ENCODE measurements around the gene SLC38A10. TPM values are rescaled to one million over a fixed set of nuclear protein-coding genes. Genes with fewer than 3 reads are reported as not detected.
A peak's percentile ranks its signal among the peaks of the same experiment; 100 is the strongest.

SLC38A10 gene
- total and polyA plus RNA-seq, 2 of the 13 experiments (the other 11 are each of a cell fraction or from before 2014, with no cell fraction given): 23.4 to 55.8 TPM

- TF ChIP-seq ZNF484 (CRISPR knock-in tag; IDR thresholded peaks at IDR 0.05; ENCODE audit: borderline replicate concordance, low read depth) (0 out of 2 replicates have a peak, but pooled peaks have one; percentile 40), SOX13 (IDR thresholded peaks at IDR 0.05) (no peak), SOX13 (CRISPR knock-in tag; conservative IDR thresholded peaks at IDR 0.05 in 1 of 2, IDR thresholded peaks at IDR 0.05 in 1 of 2) (peak in 1 of 2 experiments; percentile 3; a peak in 1 of 4 replicates), ZNF615 (CRISPR knock-in tag; IDR thresholded peaks at IDR 0.05; ENCODE audit: borderline replicate concordance) (no peak), AHR (CRISPR knock-in tag; IDR thresholded peaks at IDR 0.05) (no peak), KLF9 (CRISPR knock-in tag; IDR thresholded peaks at IDR 0.05; ENCODE audit: low read depth) (no peak), MBNL3 (CRISPR knock-in tag; conservative IDR thresholded peaks at IDR 0.05) (no peak), ZNF432 (CRISPR knock-in tag; IDR thresholded peaks at IDR 0.05; ENCODE audit: borderline replicate concordance) (no peak), ZBED4 (CRISPR knock-in tag; IDR thresholded peaks at IDR 0.05; ENCODE audit: borderline replicate concordance) (no peak), KLF6 (CRISPR knock-in tag; IDR thresholded peaks at IDR 0.05) (no peak), RARG (CRISPR knock-in tag; IDR thresholded peaks at IDR 0.05; ENCODE audit: low read depth) (no peak), NFYC (CRISPR knock-in tag; IDR thresholded peaks at IDR 0.05) (no peak), ZNF550 (CRISPR knock-in tag; IDR thresholded peaks at IDR 0.05; ENCODE audit: borderline replicate concordance) (no peak), ZNF598 (CRISPR knock-in tag; IDR thresholded peaks at IDR 0.05; ENCODE audit: borderline replicate concordance) (no peak)
- TF ChIP-seq, protein P1, sequence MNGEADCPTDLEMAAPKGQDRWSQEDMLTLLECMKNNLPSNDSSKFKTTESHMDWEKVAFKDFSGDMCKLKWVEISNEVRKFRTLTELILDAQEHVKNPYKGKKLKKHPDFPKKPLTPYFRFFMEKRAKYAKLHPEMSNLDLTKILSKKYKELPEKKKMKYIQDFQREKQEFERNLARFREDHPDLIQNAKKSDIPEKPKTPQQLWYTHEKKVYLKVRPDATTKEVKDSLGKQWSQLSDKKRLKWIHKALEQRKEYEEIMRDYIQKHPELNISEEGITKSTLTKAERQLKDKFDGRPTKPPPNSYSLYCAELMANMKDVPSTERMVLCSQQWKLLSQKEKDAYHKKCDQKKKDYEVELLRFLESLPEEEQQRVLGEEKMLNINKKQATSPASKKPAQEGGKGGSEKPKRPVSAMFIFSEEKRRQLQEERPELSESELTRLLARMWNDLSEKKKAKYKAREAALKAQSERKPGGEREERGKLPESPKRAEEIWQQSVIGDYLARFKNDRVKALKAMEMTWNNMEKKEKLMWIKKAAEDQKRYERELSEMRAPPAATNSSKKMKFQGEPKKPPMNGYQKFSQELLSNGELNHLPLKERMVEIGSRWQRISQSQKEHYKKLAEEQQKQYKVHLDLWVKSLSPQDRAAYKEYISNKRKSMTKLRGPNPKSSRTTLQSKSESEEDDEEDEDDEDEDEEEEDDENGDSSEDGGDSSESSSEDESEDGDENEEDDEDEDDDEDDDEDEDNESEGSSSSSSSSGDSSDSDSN (CRISPR knock-in tag; IDR thresholded peaks at IDR 0.05): no peak
- TF ChIP-seq, protein P2, sequence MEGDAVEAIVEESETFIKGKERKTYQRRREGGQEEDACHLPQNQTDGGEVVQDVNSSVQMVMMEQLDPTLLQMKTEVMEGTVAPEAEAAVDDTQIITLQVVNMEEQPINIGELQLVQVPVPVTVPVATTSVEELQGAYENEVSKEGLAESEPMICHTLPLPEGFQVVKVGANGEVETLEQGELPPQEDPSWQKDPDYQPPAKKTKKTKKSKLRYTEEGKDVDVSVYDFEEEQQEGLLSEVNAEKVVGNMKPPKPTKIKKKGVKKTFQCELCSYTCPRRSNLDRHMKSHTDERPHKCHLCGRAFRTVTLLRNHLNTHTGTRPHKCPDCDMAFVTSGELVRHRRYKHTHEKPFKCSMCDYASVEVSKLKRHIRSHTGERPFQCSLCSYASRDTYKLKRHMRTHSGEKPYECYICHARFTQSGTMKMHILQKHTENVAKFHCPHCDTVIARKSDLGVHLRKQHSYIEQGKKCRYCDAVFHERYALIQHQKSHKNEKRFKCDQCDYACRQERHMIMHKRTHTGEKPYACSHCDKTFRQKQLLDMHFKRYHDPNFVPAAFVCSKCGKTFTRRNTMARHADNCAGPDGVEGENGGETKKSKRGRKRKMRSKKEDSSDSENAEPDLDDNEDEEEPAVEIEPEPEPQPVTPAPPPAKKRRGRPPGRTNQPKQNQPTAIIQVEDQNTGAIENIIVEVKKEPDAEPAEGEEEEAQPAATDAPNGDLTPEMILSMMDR (CRISPR knock-in tag; IDR thresholded peaks at IDR 0.05): no peak
- TF ChIP-seq, protein P3, sequence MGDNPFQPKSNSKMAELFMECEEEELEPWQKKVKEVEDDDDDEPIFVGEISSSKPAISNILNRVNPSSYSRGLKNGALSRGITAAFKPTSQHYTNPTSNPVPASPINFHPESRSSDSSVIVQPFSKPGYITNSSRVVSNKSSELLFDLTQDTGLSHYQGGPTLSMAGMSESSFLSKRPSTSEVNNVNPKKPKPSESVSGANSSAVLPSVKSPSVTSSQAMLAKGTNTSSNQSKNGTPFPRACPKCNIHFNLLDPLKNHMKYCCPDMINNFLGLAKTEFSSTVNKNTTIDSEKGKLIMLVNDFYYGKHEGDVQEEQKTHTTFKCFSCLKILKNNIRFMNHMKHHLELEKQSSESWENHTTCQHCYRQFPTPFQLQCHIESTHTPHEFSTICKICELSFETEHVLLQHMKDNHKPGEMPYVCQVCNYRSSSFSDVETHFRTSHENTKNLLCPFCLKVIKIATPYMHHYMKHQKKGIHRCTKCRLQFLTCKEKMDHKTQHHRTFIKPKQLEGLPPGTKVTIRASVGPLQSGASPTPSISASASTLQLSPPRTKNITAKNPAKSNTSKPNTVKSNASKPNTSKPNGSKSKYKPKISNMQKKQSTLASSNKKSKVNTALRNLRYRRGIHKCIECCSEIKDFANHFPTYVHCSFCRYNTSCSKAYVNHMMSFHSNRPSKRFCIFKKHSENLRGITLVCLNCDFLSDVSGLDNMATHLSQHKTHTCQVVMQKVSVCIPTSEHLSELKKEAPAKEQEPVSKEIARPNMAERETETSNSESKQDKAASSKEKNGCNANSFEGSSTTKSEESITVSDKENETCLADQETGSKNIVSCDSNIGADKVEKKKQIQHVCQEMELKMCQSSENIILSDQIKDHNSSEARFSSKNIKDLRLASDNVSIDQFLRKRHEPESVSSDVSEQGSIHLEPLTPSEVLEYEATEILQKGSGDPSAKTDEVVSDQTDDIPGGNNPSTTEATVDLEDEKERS (CRISPR knock-in tag; IDR thresholded peaks at IDR 0.05): no peak
Observed at GRCh38 chr17:81245024-81245664, 50.0 kb downstream of the SLC38A10 start (continued).

All from HepG2 (cell line).